Measurements from ENCODE around the gene TNFRSF12A. TPM values are rescaled to one million over a fixed set of nuclear protein-coding genes. Genes with fewer than 3 reads are reported as not detected.
A peak's percentile ranks its signal among the peaks of the same experiment; 100 is the strongest.

Gene TNFRSF12A
- polyA plus RNA-seq, 1 donor (not counting 4 experiments of a cell fraction or from before 2014, with no cell fraction given): 147 TPM

DNA sequence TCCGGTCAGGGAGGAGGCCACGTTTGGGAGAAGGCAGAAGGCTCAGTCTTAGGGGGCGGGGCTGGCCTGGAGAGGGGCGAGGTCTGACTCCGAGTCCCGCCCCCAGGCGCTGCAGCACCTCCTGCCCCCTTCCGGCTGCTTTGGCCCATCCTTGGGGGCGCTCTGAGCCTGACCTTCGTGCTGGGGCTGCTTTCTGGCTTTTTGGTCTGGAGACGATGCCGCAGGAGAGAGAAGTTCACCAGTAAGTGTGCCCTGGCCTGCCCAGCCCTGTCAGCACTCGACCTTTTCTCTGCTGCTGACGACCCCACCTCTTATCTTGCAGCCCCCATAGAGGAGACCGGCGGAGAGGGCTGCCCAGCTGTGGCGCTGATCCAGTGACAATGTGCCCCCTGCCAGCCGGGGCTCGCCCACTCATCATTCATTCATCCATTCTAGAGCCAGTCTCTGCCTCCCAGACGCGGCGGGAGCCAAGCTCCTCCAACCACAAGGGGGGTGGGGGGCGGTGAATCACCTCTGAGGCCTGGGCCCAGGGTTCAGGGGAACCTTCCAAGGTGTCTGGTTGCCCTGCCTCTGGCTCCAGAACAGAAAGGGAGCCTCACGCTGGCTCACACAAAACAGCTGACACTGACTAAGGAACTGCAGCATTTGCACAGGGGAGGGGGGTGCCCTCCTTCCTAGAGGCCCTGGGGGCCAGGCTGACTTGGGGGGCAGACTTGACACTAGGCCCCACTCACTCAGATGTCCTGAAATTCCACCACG, 1.5 kb downstream of the TNFRSF12A start:
- FAIRE-seq (peak; percentile 9), DNase-seq (ENCODE audit: low read depth, low spot score) (no peak)
- Histone ChIP-seq H4K20me1 (ENCODE audit: control insufficient read depth, extremely low read depth, insufficient read depth, low read length) (no peaks in the 10 kb centered on the region), H3K36me3 (ENCODE audit: control insufficient read depth in 2 of 2, extremely low read depth in 1 of 2, insufficient read depth in 2 of 2, low read length in 2 of 2) (peaks cover 10 to 27% of the 10 kb centered on the region in 2 experiments), H3K4me1 (ENCODE audit: control insufficient read depth, extremely low read depth, insufficient read depth, low read length) (peaks cover 25% of the 10 kb centered on the region), H3K9ac (ENCODE audit: control insufficient read depth, extremely low read depth, insufficient read depth, low read length) (peak overlapping the region; percentile 97), H3K9me3 (ENCODE audit: control insufficient read depth, low read depth, low read length) (no peaks in the 10 kb centered on the region), H3K27ac (ENCODE audit: control insufficient read depth, insufficient read depth, low read length) (peak overlapping the region; percentile 97), H3K4me3 (ENCODE audit: control insufficient read depth in 2 of 3, extremely low read depth in 1 of 3, insufficient read depth in 2 of 3, low read depth in 1 of 3, low read length in 3 of 3) (peak overlapping the region; percentile 80 to 85 (median 84)), H3K9me1 (ENCODE audit: control insufficient read depth, extremely low read depth, insufficient read depth, low read length) (no peaks in the 10 kb centered on the region), H2AFZ (ENCODE audit: control insufficient read depth, low read length) (no peak overlapping the region), H3K27me3 (ENCODE audit: control insufficient read depth, extremely low read depth, insufficient read depth, low read length) (no peaks in the 10 kb centered on the region), H3K4me2 (ENCODE audit: control insufficient read depth, extremely low read depth, insufficient read depth, low read depth, low read length) (peak overlapping the region; percentile 81), H3K79me2 (ENCODE audit: control insufficient read depth, insufficient read depth, low read length) (no peaks in the 10 kb centered on the region)
- TF ChIP-seq, protein P1, sequence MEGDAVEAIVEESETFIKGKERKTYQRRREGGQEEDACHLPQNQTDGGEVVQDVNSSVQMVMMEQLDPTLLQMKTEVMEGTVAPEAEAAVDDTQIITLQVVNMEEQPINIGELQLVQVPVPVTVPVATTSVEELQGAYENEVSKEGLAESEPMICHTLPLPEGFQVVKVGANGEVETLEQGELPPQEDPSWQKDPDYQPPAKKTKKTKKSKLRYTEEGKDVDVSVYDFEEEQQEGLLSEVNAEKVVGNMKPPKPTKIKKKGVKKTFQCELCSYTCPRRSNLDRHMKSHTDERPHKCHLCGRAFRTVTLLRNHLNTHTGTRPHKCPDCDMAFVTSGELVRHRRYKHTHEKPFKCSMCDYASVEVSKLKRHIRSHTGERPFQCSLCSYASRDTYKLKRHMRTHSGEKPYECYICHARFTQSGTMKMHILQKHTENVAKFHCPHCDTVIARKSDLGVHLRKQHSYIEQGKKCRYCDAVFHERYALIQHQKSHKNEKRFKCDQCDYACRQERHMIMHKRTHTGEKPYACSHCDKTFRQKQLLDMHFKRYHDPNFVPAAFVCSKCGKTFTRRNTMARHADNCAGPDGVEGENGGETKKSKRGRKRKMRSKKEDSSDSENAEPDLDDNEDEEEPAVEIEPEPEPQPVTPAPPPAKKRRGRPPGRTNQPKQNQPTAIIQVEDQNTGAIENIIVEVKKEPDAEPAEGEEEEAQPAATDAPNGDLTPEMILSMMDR (optimal IDR thresholded peaks at IDR 0.05 in 1 of 3, IDR thresholded peaks at IDR 0.05 in 1 of 3, conservative IDR thresholded peaks at IDR 0.05 in 1 of 3; ENCODE audit: extremely low read depth in 1 of 3, insufficient read depth in 2 of 3, low read length in 3 of 3): peak in 2 of 3 experiments; percentile 32 to 45
- TF ChIP-seq EZH2 (IDR thresholded peaks at IDR 0.05; ENCODE audit: low read length): no peak
- dilution Hi-C loops (cut with MboI; ENCODE audit: extremely low pct_ligation_motif_present, low sequenced_read_pairs): no loop called here

DNA sequence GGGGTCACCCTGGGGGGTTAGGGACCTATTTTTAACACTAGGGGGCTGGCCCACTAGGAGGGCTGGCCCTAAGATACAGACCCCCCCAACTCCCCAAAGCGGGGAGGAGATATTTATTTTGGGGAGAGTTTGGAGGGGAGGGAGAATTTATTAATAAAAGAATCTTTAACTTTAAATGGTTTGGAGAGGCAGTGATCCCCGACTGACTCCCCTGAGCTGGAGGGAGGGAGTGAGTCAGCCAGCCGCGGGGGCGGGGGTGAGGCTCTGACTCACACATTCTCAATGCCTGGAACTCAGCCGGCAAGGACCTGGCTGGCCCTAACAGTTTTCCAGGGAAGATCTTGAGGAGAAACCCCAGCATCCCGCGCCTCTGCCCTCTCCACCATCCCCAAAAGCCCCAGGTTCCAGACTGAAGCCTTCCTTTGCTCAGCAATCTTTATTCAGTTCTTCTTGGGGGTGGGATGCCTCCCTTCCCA, 2.1 kb downstream of the TNFRSF12A start:
- Histone ChIP-seq H3K79me2 (ENCODE audit: control insufficient read depth, insufficient read depth, low read length) (no peaks in the 10 kb centered on the region), H3K9me1 (ENCODE audit: control insufficient read depth, extremely low read depth, insufficient read depth, low read length) (no peaks in the 10 kb centered on the region), H3K4me1 (ENCODE audit: control insufficient read depth, extremely low read depth, insufficient read depth, low read length) (peaks cover 25% of the 10 kb centered on the region), H3K4me2 (ENCODE audit: control insufficient read depth, extremely low read depth, insufficient read depth, low read depth, low read length) (peak overlapping the region; percentile 81), H3K36me3 (ENCODE audit: control insufficient read depth in 2 of 2, extremely low read depth in 1 of 2, insufficient read depth in 2 of 2, low read length in 2 of 2) (peaks cover 14 to 28% of the 10 kb centered on the region in 2 experiments), H4K20me1 (ENCODE audit: control insufficient read depth, extremely low read depth, insufficient read depth, low read length) (no peaks in the 10 kb centered on the region), H3K4me3 (ENCODE audit: control insufficient read depth in 2 of 3, extremely low read depth in 1 of 3, insufficient read depth in 2 of 3, low read depth in 1 of 3, low read length in 3 of 3) (peak overlapping the region; percentile 80 to 85 (median 84)), H2AFZ (ENCODE audit: control insufficient read depth, low read length) (no peak overlapping the region), H3K9ac (ENCODE audit: control insufficient read depth, extremely low read depth, insufficient read depth, low read length) (peak overlapping the region; percentile 97), H3K27ac (ENCODE audit: control insufficient read depth, insufficient read depth, low read length) (peak overlapping the region; percentile 97), H3K27me3 (ENCODE audit: control insufficient read depth, extremely low read depth, insufficient read depth, low read length) (no peaks in the 10 kb centered on the region), H3K9me3 (ENCODE audit: control insufficient read depth, low read depth, low read length) (no peaks in the 10 kb centered on the region)
- no peak for DNase-seq (ENCODE audit: low read depth, low spot score)
- TF ChIP-seq, protein P1 (optimal IDR thresholded peaks at IDR 0.05 in 1 of 3, IDR thresholded peaks at IDR 0.05 in 1 of 3, conservative IDR thresholded peaks at IDR 0.05 in 1 of 3; ENCODE audit: extremely low read depth in 1 of 3, insufficient read depth in 2 of 3, low read length in 3 of 3): no peak
- no peak for TF ChIP-seq EZH2 (IDR thresholded peaks at IDR 0.05; ENCODE audit: low read length)
- dilution Hi-C loops (cut with MboI; ENCODE audit: extremely low pct_ligation_motif_present, low sequenced_read_pairs): no loop called here
- FAIRE-seq: peak; percentile 80
